ENCODE data around the gene MBLAC1. TPM values are rescaled to one million over a fixed set of nuclear protein-coding genes. Genes with fewer than 3 reads are reported as not detected.

The MBLAC1 gene
- total and polyA plus RNA-seq, 11 donors, result 1.3 to 3.2 (median 2.0) TPM

- ATAC-seq (no peak), DNase-seq (no peak)
- WGBS, 4 donors, result 50 to 57% (median 54%) methylated on average over 14 of the region's 14 CpGs
- H3K27me3 ChIP-seq, result peaks cover 0 to 18% (median 9%) of the 10 kb centered on the region in 9 donors
- no peaks in the 10 kb centered on the region for H3K9me3 ChIP-seq
- intact Hi-C loops (cut with DNase I), result loop anchor here in 1 of 10 donors (1.0 kb wide), 1 partner anchor 18 kb away; the partner anchor contains the start of gene TRAPPC14
- H3K36me3 ChIP-seq, result no peaks in the 10 kb centered on the region
- peak overlapping the region; percentile 28 to 69 (median 51) for H3K4me3 ChIP-seq
- peaks cover 0 to 21% (median 9%) of the 10 kb centered on the region in 12 donors for H3K4me1 ChIP-seq
- no peak for TF ChIP-seq CTCF (IDR thresholded peaks at IDR 0.05)
- no peak for TF ChIP-seq POLR2A (IDR thresholded peaks at IDR 0.05)
- H3K27ac ChIP-seq, result peak overlapping the region in 4 of 12 donors; percentile 27 to 60 (median 46)
Measured at GRCh38 chr7:100176096-100177044, 49.6 kb downstream of the MBLAC1 start.

GRCh38 chr7:100177045-100178001, 50.6 kb downstream of the MBLAC1 start, which contains the start of the genes GPC2 and STAG3:
Gene GPC2, minus strand, starts transcription at chr7:100177381. Its CDS starts 182 bp downstream, at chr7:100177199.
Gene STAG3, plus strand, starts transcription at chr7:100177918. Its CDS starts 2,639 bp downstream, at chr7:100180557.
- H3K9me3 ChIP-seq, result no peaks in the 10 kb centered on the region
- peak within 1 kb of the TSS; percentile 28 to 69 (median 51) for H3K4me3 ChIP-seq
- ATAC-seq (peak; percentile 94 to 97 (median 96)), DNase-seq (peak; percentile 95 to 98 (median 96))
- intact Hi-C loops (cut with DNase I), result loop anchor here in 1 of 10 donors (1.0 kb wide), 1 partner anchor 19 kb away; the partner anchor contains the start of gene TRAPPC14
- TF ChIP-seq POLR2A (IDR thresholded peaks at IDR 0.05), result peak in 1 of 2 donors; percentile 42
- no peak for TF ChIP-seq CTCF (IDR thresholded peaks at IDR 0.05)
- WGBS, 4 donors, result 0 to 3% (median 2%) methylated on average over 47 to 78 of the region's 78 CpGs
- H3K27ac ChIP-seq, result peak within 1 kb of the TSS in 4 of 12 donors; percentile 27 to 60 (median 46)
- H3K36me3 ChIP-seq, result no peaks in the 10 kb centered on the region
- peaks cover 0 to 16% (median 8%) of the 10 kb centered on the region in 12 donors for H3K4me1 ChIP-seq
- H3K27me3 ChIP-seq, result peaks cover 0 to 9% (median under 1%) of the 10 kb centered on the region in 9 donors

MicroRNAs within 50 kb of the gene (microRNA counts, 767-probe panel; counts per million panel counts)
- 2,469 to 2,711 counts per million in 2 donors for microRNA hsa-miR-106b-5p
- 4,417 to 4,456 counts per million in 2 donors for microRNA hsa-miR-25-3p
- microRNA hsa-miR-93-5p, result 4,065 to 4,196 counts per million in 2 donors

Small RNA genes within 50 kb of the gene (microRNA-seq; reads per million reads assigned to microRNA genes)
- gene MIR106B (361 to 1,543 (median 969) reads per million in 4 donors), gene MIR25 (160 to 682 (median 214) reads per million in 4 donors), gene MIR4658 (0 reads per million in 4 donors), gene MIR93 (1,498 to 2,333 (median 1,834) reads per million in 4 donors)

Other genes with a start within 250 kb of the MBLAC1 start
- gene OR2AE1, start 249.9 kb upstream of the MBLAC1 start, total RNA-seq, result not detected
- gene OR2AE1, start 249.9 kb upstream of the MBLAC1 start, polyA plus RNA-seq, result not detected
- 10 to 100 TPM in 4 of 9 donors, 1 to 10 TPM in 5; 4.7 to 13.5 (median 7.3) TPM for gene TRIM4, start 207.4 kb upstream of the MBLAC1 start, total RNA-seq
- gene TRIM4, start 207.4 kb upstream of the MBLAC1 start, polyA plus RNA-seq, result 1 to 10 TPM; 5.1 to 6.9 TPM
- under 1 TPM in 1 of 9 donors, not detected in 8; 0.54 TPM for gene GJC3, start 197.3 kb upstream of the MBLAC1 start, total RNA-seq
- under 1 TPM; 0.30 to 0.33 TPM for gene GJC3, start 197.3 kb upstream of the MBLAC1 start, polyA plus RNA-seq
- 100 to 1,000 TPM in 4 of 9 donors, 10 to 100 TPM in 5; 31.8 to 214 (median 95.4) TPM for gene AZGP1, start 150.9 kb upstream of the MBLAC1 start, total RNA-seq
- gene AZGP1, start 150.9 kb upstream of the MBLAC1 start, polyA plus RNA-seq, result 100 to 1,000 TPM in 1 of 2 donors, 10 to 100 TPM in 1; 99.1 to 146 TPM
- 10 to 100 TPM; 19.4 to 65.5 (median 40.8) TPM for gene ZKSCAN1, start 111.4 kb upstream of the MBLAC1 start, total RNA-seq
- 1 to 10 TPM; 8.5 to 9.4 TPM for gene ZKSCAN1, start 111.4 kb upstream of the MBLAC1 start, polyA plus RNA-seq
- gene ZSCAN21, start 77.2 kb upstream of the MBLAC1 start, total RNA-seq, result 10 to 100 TPM in 2 of 9 donors, 1 to 10 TPM in 7; 6.2 to 12.1 (median 7.2) TPM
- gene ZSCAN21, start 77.2 kb upstream of the MBLAC1 start, polyA plus RNA-seq, result 1 to 10 TPM; 4.4 to 7.2 TPM
- gene ZNF3, start 45.2 kb upstream of the MBLAC1 start, total RNA-seq, result 10 to 100 TPM; 11.7 to 21.2 (median 15.2) TPM
- gene ZNF3, start 45.2 kb upstream of the MBLAC1 start, polyA plus RNA-seq, result 10 to 100 TPM; 11.2 to 11.5 TPM
- gene COPS6, start 38.0 kb upstream of the MBLAC1 start, total RNA-seq, result 100 to 1,000 TPM in 7 of 9 donors, 10 to 100 TPM in 2; 53.3 to 120 (median 108) TPM
- gene COPS6, start 38.0 kb upstream of the MBLAC1 start, polyA plus RNA-seq, result 100 to 1,000 TPM; 115 to 130 TPM
- 10 to 100 TPM; 12.8 to 34.4 (median 17.2) TPM for gene MCM7, start 25.6 kb upstream of the MBLAC1 start, total RNA-seq
- 10 to 100 TPM; 15.2 to 31.6 TPM for gene MCM7, start 25.6 kb upstream of the MBLAC1 start, polyA plus RNA-seq
- 10 to 100 TPM in 8 of 9 donors, 1 to 10 TPM in 1; 8.9 to 19.3 (median 12.3) TPM for gene AP4M1, start 25.3 kb upstream of the MBLAC1 start, total RNA-seq
- gene AP4M1, start 25.3 kb upstream of the MBLAC1 start, polyA plus RNA-seq, result 10 to 100 TPM; 10.9 to 17.7 TPM
- 10 to 100 TPM; 24.9 to 80.9 (median 34.1) TPM for gene TAF6, start 7.6 kb upstream of the MBLAC1 start, total RNA-seq
- gene TAF6, start 7.6 kb upstream of the MBLAC1 start, polyA plus RNA-seq, result 10 to 100 TPM; 28.7 to 48.1 TPM
- gene CNPY4, start 7.3 kb upstream of the MBLAC1 start, total RNA-seq, result 1 to 10 TPM; 5.9 to 9.5 (median 8.3) TPM
- gene CNPY4, start 7.3 kb upstream of the MBLAC1 start, polyA plus RNA-seq, result 10 to 100 TPM in 1 of 2 donors, 1 to 10 TPM in 1; 9.1 to 10.8 TPM
- 100 to 1,000 TPM in 3 of 9 donors, 10 to 100 TPM in 6; 64.6 to 160 (median 91.7) TPM for gene LAMTOR4, start 22.0 kb downstream of the MBLAC1 start, total RNA-seq
- gene LAMTOR4, start 22.0 kb downstream of the MBLAC1 start, polyA plus RNA-seq, result 100 to 1,000 TPM; 155 to 158 TPM
- 10 to 100 TPM in 2 of 9 donors, 1 to 10 TPM in 7; 4.0 to 14.9 (median 7.4) TPM for gene TRAPPC14, start 31.8 kb downstream of the MBLAC1 start, total RNA-seq
- 1 to 10 TPM; 6.2 to 9.2 TPM for gene TRAPPC14, start 31.8 kb downstream of the MBLAC1 start, polyA plus RNA-seq
- 1 to 10 TPM in 7 of 9 donors, under 1 TPM in 2; 0.67 to 9.0 (median 1.6) TPM for gene GAL3ST4, start 41.6 kb downstream of the MBLAC1 start, total RNA-seq
- gene GAL3ST4, start 41.6 kb downstream of the MBLAC1 start, polyA plus RNA-seq, result 1 to 10 TPM in 1 of 2 donors, under 1 TPM in 1; 0.80 to 1.3 TPM
- 1 to 10 TPM in 2 of 9 donors, under 1 TPM in 5, not detected in 2; 0.27 to 1.1 (median 0.50) TPM for gene GPC2, start 50.4 kb downstream of the MBLAC1 start, total RNA-seq
- gene GPC2, start 50.4 kb downstream of the MBLAC1 start, polyA plus RNA-seq, result under 1 TPM; 0.50 to 0.76 TPM
- gene STAG3, start 51.0 kb downstream of the MBLAC1 start, total RNA-seq, result 1 to 10 TPM in 2 of 9 donors, under 1 TPM in 6, not detected in 1; 0.09 to 1.3 (median 0.58) TPM
- under 1 TPM; 0.11 to 0.88 TPM for gene STAG3, start 51.0 kb downstream of the MBLAC1 start, polyA plus RNA-seq
- 1 to 10 TPM in 1 of 9 donors, under 1 TPM in 2, not detected in 6; 0.63 to 2.7 (median 0.97) TPM for gene PVRIG, start 93.0 kb downstream of the MBLAC1 start, total RNA-seq
- under 1 TPM; 0.08 to 0.11 TPM for gene PVRIG, start 93.0 kb downstream of the MBLAC1 start, polyA plus RNA-seq
- not detected for gene SPDYE3, start 180.7 kb downstream of the MBLAC1 start, total RNA-seq
- gene SPDYE3, start 180.7 kb downstream of the MBLAC1 start, polyA plus RNA-seq, result under 1 TPM; 0.03 to 0.15 TPM
- 10 to 100 TPM in 4 of 9 donors, 1 to 10 TPM in 5; 6.2 to 15.1 (median 10.0) TPM for gene PILRB, start 231.2 kb downstream of the MBLAC1 start, total RNA-seq
- 10 to 100 TPM in 1 of 2 donors, 1 to 10 TPM in 1; 8.7 to 24.2 TPM for gene PILRB, start 231.2 kb downstream of the MBLAC1 start, polyA plus RNA-seq
- 10 to 100 TPM in 2 of 9 donors, 1 to 10 TPM in 6, under 1 TPM in 1; 0.69 to 30.5 (median 3.4) TPM for gene PILRA, start 246.5 kb downstream of the MBLAC1 start, total RNA-seq
- gene PILRA, start 246.5 kb downstream of the MBLAC1 start, polyA plus RNA-seq, result 1 to 10 TPM; 1.8 to 2.5 TPM